IMR-90 (cell line): ENCODE measurements around the gene SIRT2. TPM values are rescaled to one million over a fixed set of nuclear protein-coding genes. Genes with fewer than 3 reads are reported as not detected.

Experiments used
- ATAC-seq: fragments of 200-7000 bp; cut with Tn5 transposase; 2 replicates; pipeline ENCODE4 v1.9.1; 2020; ENCODE audit warnings: low read depth, mild to moderate bottlenecking, moderate library complexity
- BruUV-seq: library from RNA; stranded (reverse); fragments of 400-500 nt; replicated peaks from 2 replicates; lab custom pipeline; 2021; lab: Mats Ljungman, UMichigan
- CTCF ChIA-PET: fragments of 300-600 bp; formaldehyde crosslinking; extraction: SDS; loops from one replicate; lab custom pipeline; 2021; ENCODE audit warnings: antibody characterized with exemption; lab: Yijun Ruan, JAX
- POLR2A ChIA-PET: fragments of 300-600 bp; sonication (Branson Sonifier 250); formaldehyde crosslinking; loops from one replicate; lab custom pipeline; 2022; ENCODE audit warnings: antibody characterized with exemption; ENCODE audit not compliant: unreplicated experiment; lab: Charles Lee
- DNase-seq: peaks from one replicate; pipeline ENCODE4 v3.0.0; 2013
- H2AFZ ChIP-seq: replicated peaks from 2 replicates; pipeline ENCODE3; 2013; ENCODE audit warnings: low read length, mild to moderate bottlenecking; ENCODE audit not compliant: poor library complexity
- H2AK5ac ChIP-seq: 2 replicates; pipeline ENCODE4 v1.6.1; 2013; ENCODE audit warnings: low read depth, low read length, inconsistent platforms
- H2AK9ac ChIP-seq: replicated peaks from 2 replicates; pipeline ENCODE3; 2013; ENCODE audit warnings: mild to moderate bottlenecking, low read depth, low read length, moderate library complexity; ENCODE audit not compliant: poor library complexity
- H2BK120ac ChIP-seq: 2 replicates; pipeline ENCODE4 v1.6.1; 2013; ENCODE audit warnings: low read depth, low read length, inconsistent platforms
- H2BK15ac ChIP-seq: 3 replicates; pipeline ENCODE4 v1.6.1; 2013; ENCODE audit warnings: low read depth, low read length, inconsistent platforms
- H2BK20ac ChIP-seq: 2 replicates; pipeline ENCODE4 v1.6.1; 2013; ENCODE audit warnings: low read depth, mild to moderate bottlenecking, inconsistent platforms, low read length, moderate library complexity
- H2BK5ac ChIP-seq: 2 replicates; pipeline ENCODE4 v1.6.1; 2013; ENCODE audit warnings: mild to moderate bottlenecking, low read depth, low read length, inconsistent platforms; ENCODE audit not compliant: poor library complexity, severe bottlenecking
- H3K14ac ChIP-seq: replicated peaks from 2 replicates; pipeline ENCODE4 v1.6.1; 2013; ENCODE audit warnings: low read depth, low read length, inconsistent platforms
- H3K18ac ChIP-seq: 2 replicates; pipeline ENCODE4 v1.6.1; 2013; ENCODE audit warnings: low read depth, low read length, control low read depth
- H3K23ac ChIP-seq: 2 replicates; pipeline ENCODE4 v1.6.1; 2013; ENCODE audit warnings: low read depth, low read length, inconsistent platforms
- H3K27ac ChIP-seq: 2 replicates; pipeline ENCODE4 v1.5.1; 2013; ENCODE audit warnings: mild to moderate bottlenecking, control low read depth, low read length; ENCODE audit not compliant: insufficient read depth
- H3K27me3 ChIP-seq: 2 replicates; pipeline ENCODE4 v1.6.1; 2013; ENCODE audit warnings: low read length; ENCODE audit not compliant: control insufficient read depth, insufficient read depth
- H3K36me3 ChIP-seq: 2 replicates; pipeline ENCODE4 v1.6.1; 2013; ENCODE audit warnings: low read length, mixed read lengths; ENCODE audit not compliant: control insufficient read depth, insufficient read depth
- H3K4ac ChIP-seq: 2 replicates; pipeline ENCODE4 v1.6.1; 2013; ENCODE audit warnings: low read depth, low read length, inconsistent platforms
- H3K4me1 ChIP-seq: 2 replicates; pipeline ENCODE4 v1.6.1; 2013; ENCODE audit warnings: low read length, mixed read lengths; ENCODE audit not compliant: control insufficient read depth, insufficient read depth
- H3K4me2 ChIP-seq: 2 replicates; pipeline ENCODE4 v1.6.1; 2013; ENCODE audit warnings: low read depth, mild to moderate bottlenecking, control low read depth, low read length, moderate library complexity
- H3K4me3 ChIP-seq: 2 replicates; pipeline ENCODE4 v1.5.1; 2013; ENCODE audit warnings: low read depth, mild to moderate bottlenecking, control low read depth, low read length, moderate library complexity; ENCODE audit not compliant: insufficient read depth
- H3K56ac ChIP-seq: 2 replicates; pipeline ENCODE4 v1.6.1; 2013; ENCODE audit warnings: low read length, inconsistent platforms; ENCODE audit not compliant: insufficient read depth; ENCODE audit errors: extremely low read depth
- H3K79me1 ChIP-seq, 2 experiments: 2 replicates each; pipeline ENCODE4 v1.6.1; 2013; ENCODE audit warnings: low read length in 2 of 2, inconsistent platforms in 1 of 2, low read depth in 1 of 2
- H3K9ac ChIP-seq: 2 replicates; pipeline ENCODE4 v1.6.1; 2013; ENCODE audit warnings: low read depth, low read length, control low read depth
- H3K9me1 ChIP-seq: 2 replicates; pipeline ENCODE4 v1.6.1; 2013; ENCODE audit warnings: low read length, inconsistent platforms; ENCODE audit not compliant: insufficient read depth
- H3K9me3 ChIP-seq: 2 replicates; pipeline ENCODE4 v1.6.1; 2013; ENCODE audit warnings: low read length; ENCODE audit not compliant: control insufficient read depth, insufficient read depth
- H4K20me1 ChIP-seq: 2 replicates; pipeline ENCODE4 v1.6.1; 2013; ENCODE audit warnings: low read length, inconsistent platforms; ENCODE audit not compliant: insufficient read depth
- H4K5ac ChIP-seq: 2 replicates; pipeline ENCODE4 v1.6.1; 2013; ENCODE audit warnings: mild to moderate bottlenecking, low read depth, low read length, control low read depth
- H4K8ac ChIP-seq, 2 experiments: 2 replicates each; pipeline ENCODE4 v1.6.1; 2013; ENCODE audit warnings: low read depth in 2 of 2, low read length in 2 of 2, control low read depth in 1 of 2, inconsistent platforms in 1 of 2
- H4K91ac ChIP-seq: 2 replicates; pipeline ENCODE4 v1.6.1; 2013; ENCODE audit warnings: low read depth, low read length, inconsistent platforms; ENCODE audit not compliant: insufficient read depth
- ELK1 ChIP-seq: fragments of 150-350 bp; IDR thresholded peaks from 2 replicates; pipeline ENCODE4 v1.6.1; 2016; ENCODE audit warnings: low read depth, mild to moderate bottlenecking, low read length, moderate library complexity, borderline replicate concordance
- WGBS, 2 experiments: methylation state at CpG; one replicate each; pipeline versions ENCODE4 v1.1.5 to v1.1.7; 2013; ENCODE audit warnings: missing lambda C conversion rate in 2 of 2; ENCODE audit not compliant: insufficient read length in 1 of 2; ENCODE audit errors: extremely low coverage in 2 of 2; 5-methylcytosine and 5-hydroxymethylcytosine counted together
- dilution Hi-C: fragments of 300-500 bp; cut with HindIII; formaldehyde crosslinking; loops from one replicate; pipeline ENCODE4 v1.14.3; 2018; ENCODE audit warnings: low sequenced_read_pairs; ENCODE audit not compliant: unreplicated experiment
- in situ Hi-C: fragments of 300-500 bp; cut with MboI; formaldehyde crosslinking; loops from 3 replicates; pipeline ENCODE4 v1.14.3; 2019; ENCODE audit warnings: low sequenced_read_pairs, inconsistent platforms, mixed read lengths
- intact Hi-C: fragments of 100-400 bp; cut with micrococcal nuclease; formaldehyde crosslinking; loops from 2 replicates; pipeline ENCODE4 v1.10.0; 2022
- polyA plus RNA-seq, 3 experiments: library from polyadenylated mRNA; depleted of rRNA; stranded (reverse); fragments of >200 nt; gene quantifications; 2 replicates each; pipeline ENCODE4 v1.2.3, GENCODE V29; 2012; ENCODE audit warnings: low replicate concordance in 1 of 3
- total RNA-seq: library from RNA; depleted of rRNA; stranded (reverse); fragments of >200 nt; gene quantifications from 2 replicates; pipeline ENCODE4 v1.2.3, GENCODE V29; 2012

SIRT2 gene
- total and polyA plus RNA-seq, 2 of the 4 experiments (the other 2 are of a cell fraction), result 43.0 to 50.0 TPM

- Histone ChIP-seq H2BK20ac (no peak overlapping the region), H3K56ac (no peak overlapping the region), H3K4ac (no peak overlapping the region), H4K5ac (no peak overlapping the region), H3K14ac (no peak overlapping the region), H3K9me3 (no peaks in the 10 kb centered on the region), H3K4me3 (no peak overlapping the region), H3K18ac (no peak overlapping the region), H3K27ac (no peak overlapping the region), H3K79me1 (no peaks in the 10 kb centered on the region), H3K36me3 (peaks cover 17% of the 10 kb centered on the region), H2AK9ac (no peak overlapping the region), H2AK5ac (no peak overlapping the region), H2BK5ac (no peak overlapping the region), H2BK120ac (no peak overlapping the region), H4K91ac (no peak overlapping the region), H2AFZ (no peak overlapping the region), H3K9ac (no peak overlapping the region), H3K4me1 (peaks cover 2% of the 10 kb centered on the region; the same call in 1 of the 2 replicates), H3K4me2 (no peak overlapping the region), H4K8ac (no peak overlapping the region), H3K23ac (no peak overlapping the region), H4K20me1 (no peaks in the 10 kb centered on the region), H3K9me1 (0 out of 2 replicates have a peak, but pooled peaks cover 7% of the 10 kb centered on the region), H2BK15ac (no peak overlapping the region), H3K27me3 (no peaks in the 10 kb centered on the region)
- intact Hi-C loops, result no loop called here
- dilution Hi-C loops, result no loop called here
- ChIA-PET CTCF (interaction anchor here (1.0 kb wide), 1 partner anchor 16 kb away, joined by 4 read pairs; no protein-coding TSS in a partner anchor), POLR2A (no interaction called here)
- DNase-seq, result no peak
- no peak for ATAC-seq
- no TSS peak for BruUV-seq
- no peak for TF ChIP-seq ELK1
- in situ Hi-C loops, result loop anchor here (25.0 kb wide), 1 partner anchor 533 kb away; the partner anchor contains the start of gene FAM98C
- 93% methylated on average over 2 of the region's 3 CpGs; no CpG with 5 or more reads in 1 of the 2 experiments for WGBS, 2 experiments
Measured at GRCh38 chr19:38945562-38946228, 46.3 kb upstream of the SIRT2 start.
